CD4-positive, alpha-beta T cell treated with Interferon gamma for 1 hour (primary cell): ENCODE results near the gene CDH24.

ENCODE experiments used
- DNase-seq: peaks from one replicate; pipeline ENCODE4 v3.0.0-alpha.2; 2020

CDH24 gene, protein sequence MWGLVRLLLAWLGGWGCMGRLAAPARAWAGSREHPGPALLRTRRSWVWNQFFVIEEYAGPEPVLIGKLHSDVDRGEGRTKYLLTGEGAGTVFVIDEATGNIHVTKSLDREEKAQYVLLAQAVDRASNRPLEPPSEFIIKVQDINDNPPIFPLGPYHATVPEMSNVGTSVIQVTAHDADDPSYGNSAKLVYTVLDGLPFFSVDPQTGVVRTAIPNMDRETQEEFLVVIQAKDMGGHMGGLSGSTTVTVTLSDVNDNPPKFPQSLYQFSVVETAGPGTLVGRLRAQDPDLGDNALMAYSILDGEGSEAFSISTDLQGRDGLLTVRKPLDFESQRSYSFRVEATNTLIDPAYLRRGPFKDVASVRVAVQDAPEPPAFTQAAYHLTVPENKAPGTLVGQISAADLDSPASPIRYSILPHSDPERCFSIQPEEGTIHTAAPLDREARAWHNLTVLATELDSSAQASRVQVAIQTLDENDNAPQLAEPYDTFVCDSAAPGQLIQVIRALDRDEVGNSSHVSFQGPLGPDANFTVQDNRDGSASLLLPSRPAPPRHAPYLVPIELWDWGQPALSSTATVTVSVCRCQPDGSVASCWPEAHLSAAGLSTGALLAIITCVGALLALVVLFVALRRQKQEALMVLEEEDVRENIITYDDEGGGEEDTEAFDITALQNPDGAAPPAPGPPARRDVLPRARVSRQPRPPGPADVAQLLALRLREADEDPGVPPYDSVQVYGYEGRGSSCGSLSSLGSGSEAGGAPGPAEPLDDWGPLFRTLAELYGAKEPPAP

DNA sequence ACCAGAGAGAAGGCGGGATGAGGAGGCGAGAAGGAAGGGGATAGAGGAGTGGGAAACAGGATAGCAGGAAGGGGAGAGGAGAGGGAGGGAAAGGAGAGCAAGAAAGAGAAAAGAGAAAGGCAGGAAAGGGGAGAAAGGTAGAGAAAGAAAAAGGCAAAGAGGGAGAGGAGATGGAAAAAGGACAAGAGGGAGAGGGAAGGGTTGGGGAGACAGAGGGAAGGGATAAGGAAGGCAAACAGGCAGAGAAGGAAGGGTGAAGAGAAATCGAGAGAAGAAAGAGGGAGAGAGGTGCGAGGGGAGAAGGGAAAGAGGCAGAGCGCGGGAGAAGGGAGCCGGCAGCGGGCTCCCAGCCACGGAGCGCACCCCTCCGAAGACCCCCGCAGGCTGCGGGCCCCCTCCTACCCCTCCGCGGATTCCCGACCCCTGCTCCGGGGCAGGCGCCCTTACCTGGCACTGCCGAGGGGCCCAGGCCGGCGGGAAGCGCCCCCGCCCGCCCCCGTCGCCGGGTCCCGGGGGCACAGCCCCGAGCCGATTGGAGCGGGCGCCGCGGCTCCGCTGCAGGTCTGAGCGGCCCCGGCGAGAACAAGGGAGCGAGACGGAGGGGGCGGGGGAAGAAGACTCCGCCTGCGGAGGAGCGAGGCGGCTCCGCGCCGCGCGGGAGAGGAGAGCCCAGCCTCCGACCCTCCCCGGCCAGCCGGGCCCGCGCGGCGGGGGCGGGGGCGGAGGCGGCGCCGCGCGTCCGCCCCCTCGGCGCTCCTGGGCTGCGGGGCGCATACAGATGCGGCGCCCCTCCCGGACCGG lies at the start of gene CDH24:
TSS of gene CDH24 (minus strand) at position 565 of the 801 bp plus-strand sequence. CDS start 1,787 bp downstream, outside the sequence.
- peak; percentile 67 for DNase-seq

DNA sequence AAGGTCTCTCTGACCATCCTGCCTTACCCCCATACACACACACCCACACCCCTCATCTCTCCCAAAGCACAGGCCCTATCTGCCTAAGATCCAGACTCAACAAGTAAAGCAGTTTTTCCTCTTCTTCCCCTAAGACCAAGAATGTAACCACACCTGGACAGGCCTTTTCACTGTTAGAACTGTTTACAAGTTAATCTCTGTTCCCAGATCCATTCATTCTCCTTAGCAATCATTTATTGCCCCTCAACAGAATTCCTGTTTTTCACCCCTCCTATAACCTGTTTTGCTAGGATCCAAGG lies 49.4 kb upstream of the CDH24 start:
- DNase-seq = no peak

DNA sequence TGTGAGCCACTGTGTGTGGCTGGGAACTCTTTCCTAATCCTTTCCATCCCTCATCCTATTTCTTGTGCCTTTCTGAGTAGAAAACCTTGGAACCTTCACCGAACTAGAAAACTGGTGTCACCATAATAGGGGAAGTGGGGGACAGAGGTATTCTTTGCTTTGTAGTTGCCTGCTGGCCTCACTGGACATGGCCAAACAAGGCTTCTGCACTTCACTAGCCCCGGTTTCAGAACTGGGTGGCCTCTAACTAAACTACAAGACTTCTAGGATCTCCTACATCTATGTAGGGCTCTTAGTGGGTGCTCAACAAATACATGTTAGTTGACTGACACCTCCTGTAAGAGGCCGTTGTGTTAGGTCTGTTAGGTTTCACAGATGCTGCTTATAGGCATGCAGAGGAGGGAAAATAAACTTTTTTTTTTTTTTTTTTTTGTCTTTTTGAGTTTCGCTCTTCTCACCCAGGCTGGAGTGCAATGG lies 48.1 kb upstream of the CDH24 start:
- DNase-seq = no peak

DNA sequence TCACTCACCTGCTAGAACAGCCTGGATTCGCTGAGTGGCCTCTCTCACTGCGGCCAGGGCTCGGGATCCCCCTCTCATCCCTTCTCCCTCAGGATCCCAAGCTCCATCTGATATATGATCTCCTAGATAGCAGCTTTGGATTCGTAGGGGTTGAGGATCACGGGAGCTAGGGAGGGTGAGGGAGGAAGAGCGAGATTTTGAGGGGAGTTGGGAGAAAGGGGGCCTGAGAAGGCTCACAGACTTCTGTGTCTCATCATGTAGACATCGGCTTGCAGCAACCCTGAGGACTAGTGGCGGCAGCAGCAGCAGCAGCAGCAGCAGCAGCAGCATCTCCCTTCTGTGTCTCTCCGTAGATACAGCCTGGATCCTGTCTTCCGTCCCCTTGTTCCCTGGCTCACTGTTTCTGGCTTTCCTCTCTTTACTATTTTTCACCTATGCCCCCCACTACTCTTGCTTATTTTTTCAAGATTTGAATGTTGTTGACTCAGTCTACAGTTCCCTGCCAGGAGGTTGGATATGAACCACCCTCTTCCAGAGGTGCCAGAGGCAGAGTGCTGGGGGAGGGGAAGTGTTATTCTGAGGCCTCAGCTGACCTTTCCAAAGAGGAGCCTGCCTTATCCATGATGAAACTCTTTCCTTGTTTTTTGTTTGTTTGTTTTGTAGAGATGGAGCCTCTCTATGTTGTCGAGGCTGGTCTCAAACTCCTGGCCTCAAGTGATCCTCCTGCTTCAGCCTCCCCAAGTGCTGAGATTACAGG lies 47.4 kb upstream of the CDH24 start, which contains the start of gene CIROP:
TSS of gene CIROP (minus strand) at position 399 of the 757 bp plus-strand sequence. CDS start at position 330, 69 bp downstream.
- no peak for DNase-seq

DNA sequence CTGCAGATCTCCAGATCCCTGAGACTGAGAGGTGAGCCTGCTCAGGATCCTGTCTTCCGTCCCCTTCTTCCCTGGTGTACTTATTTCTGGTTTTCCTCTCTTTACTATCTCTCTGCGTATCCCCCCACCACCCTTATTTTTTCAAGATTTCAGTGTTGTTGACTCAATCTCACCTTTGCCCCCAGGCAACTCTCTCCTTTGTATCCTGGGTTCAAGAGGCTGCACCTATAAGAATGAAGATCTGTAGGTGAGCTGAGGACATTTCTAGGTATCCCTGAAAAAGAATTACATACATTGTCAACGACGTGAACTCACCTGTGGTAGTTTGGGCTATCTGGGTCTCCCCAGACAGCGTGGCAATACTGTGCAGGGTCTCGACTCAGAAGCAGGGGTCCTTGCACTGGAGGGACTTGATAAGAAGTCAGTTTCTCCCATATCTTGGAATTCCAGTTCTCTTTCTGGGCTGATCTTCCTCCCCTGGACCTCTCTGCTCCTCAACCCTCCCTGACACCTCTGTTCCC lies 46.8 kb upstream of the CDH24 start:
- DNase-seq = no peak

DNA sequence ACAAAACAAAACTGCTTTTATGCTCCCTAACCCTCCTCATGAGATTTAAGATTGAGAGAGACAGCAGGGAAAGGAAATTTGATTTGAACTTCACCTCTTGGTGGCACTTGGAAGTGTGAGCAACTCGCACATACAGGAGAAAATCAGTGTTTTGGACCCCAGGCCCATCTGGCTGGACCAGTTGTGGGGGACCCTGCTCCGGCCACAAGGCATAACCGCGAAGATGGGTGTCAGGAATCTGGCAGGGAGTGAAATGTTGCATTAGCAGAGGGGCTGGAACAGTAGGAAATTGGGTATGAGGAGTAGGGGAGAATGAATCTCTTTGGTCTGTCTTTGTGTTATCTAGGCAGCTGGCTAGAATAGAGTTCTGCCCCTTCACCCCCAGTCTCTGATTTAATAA lies 46.3 kb upstream of the CDH24 start:
- no peak for DNase-seq

DNA sequence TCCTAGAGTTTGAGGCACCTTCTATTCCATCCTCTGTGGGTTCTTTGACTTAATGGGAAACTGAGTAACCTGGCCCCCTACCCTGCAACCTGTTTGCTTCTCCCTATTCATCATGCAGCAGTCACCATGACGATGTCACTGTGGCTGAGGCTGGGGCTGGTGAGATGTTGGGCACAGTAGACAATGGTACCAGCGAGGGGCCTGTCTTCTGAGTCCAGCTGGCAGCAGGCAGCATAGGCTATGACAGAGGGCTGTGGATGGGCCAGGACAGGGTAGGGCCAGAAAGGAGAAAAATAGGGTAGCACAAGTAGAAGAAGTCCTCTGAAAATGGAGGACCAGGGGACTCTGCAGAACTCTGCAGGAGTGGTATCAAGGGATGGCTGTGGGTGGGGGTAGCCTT lies 45.5 kb upstream of the CDH24 start:
- no peak for DNase-seq

DNA sequence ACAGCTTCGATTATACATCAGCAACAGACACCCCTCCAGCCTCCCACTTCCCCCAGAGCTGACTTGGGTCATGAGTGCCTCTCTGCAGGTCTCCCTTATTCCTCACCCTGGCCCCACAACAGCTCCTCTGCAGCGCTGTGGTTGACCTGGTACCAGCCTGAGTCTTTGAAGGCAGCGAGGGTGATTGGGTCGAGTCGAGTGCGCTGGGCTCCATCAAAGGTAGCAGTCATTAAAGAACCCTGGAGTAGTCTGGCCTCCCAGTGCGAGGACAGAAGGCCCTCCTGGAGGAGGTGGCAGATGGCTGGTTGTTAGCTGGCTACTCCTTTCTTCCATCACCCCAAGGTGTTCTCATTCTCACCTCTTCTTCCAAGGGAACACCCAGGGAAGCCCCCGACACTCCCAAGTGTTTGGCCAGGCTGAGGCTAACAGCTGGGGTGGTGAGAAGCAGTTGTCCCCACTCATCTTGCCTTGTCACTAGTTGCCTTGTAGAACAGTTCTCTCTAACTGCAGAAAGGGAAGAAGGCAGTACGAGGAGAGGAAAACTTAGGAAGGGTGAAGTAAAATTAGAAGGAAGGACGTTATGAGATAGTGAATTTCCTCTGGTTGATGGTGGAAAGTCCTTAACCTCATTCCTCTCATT lies 44.8 kb upstream of the CDH24 start:
- no peak for DNase-seq

DNA sequence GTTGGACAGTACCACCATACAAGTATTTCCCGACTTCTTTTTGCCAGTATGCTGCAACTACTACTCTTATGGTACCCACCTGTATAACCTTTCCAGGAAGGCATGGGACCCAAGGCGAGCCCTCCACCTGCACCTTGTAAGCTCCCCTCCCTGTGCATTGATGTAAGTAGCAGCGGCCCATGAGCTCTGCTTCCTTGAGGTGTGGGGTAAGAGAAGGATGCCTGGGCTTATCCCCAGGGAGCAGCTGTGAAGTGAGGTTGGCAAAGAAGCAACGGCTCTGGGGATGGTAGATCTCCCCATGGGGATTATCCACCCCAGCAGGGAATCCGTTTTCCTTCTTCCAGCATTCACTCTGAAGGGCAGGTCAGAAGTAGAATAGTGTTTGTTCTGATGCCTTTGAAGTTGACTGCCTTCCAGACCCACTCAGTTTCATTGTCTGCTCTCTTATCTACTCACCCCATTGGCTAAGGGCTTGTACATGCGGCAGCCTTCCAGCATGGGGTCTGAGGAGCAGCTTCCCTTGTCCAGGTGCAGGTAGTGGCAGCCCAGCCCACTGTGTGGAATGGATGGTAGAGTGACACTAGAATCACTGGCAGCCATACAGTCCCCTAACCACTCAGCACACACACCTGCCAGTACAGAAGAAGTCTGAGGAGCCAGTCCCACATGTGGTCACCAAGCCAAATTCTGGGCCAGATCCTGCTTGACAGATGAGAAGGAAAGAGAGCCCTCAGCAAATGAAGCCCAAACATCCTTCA lies 44.1 kb upstream of the CDH24 start:
- no peak for DNase-seq

DNA sequence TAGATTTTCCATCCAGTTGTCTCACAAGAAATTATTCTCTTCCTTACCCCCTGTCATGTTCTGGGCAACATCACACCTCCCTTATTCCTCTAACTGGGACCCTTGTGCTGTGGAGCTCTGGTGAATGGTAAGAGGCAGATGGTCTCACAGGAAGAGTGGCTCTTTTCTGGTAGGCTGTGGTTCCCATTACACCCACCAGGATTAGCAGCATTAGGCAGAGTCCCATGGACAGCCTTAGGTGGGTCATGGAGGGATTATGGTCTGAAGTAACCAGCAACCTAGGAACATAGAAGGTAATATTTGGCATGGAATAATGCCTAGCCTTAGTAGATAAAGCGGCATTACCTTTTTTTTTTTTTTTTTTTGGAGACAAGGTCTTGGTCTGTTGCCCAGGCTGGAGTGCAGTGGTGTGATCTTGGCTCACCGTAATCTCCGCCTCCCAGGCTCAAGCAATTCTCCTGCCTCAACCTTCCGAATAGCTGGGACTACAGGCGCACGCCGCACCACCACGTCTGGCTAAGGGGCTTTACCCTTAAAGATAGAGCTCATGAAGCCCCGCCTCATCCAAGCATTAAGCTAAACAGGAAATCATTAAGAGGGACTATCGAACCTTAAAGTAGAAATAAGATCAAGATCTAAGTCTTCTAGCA lies 42.0 kb upstream of the CDH24 start:
- no peak for DNase-seq

DNA sequence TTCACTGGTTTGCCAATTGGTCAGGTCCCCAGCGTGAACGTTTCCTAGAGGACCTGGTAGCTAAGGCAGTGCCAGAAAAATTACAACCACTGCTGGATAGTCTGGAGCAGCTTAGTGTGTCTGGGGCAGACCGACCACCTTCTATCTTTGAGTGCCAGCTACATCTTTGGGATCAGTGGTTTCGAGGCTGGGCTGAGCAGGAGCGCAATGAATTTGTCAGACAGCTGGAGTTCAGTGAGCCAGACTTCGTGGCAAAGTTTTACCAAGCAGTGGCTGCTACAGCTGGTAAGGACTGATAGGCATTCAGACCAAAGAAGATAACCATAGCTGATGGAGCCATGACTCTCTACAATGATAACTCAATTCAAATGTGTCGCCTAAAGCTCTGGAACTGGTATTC lies 40.5 kb upstream of the CDH24 start:
- no peak for DNase-seq

DNA sequence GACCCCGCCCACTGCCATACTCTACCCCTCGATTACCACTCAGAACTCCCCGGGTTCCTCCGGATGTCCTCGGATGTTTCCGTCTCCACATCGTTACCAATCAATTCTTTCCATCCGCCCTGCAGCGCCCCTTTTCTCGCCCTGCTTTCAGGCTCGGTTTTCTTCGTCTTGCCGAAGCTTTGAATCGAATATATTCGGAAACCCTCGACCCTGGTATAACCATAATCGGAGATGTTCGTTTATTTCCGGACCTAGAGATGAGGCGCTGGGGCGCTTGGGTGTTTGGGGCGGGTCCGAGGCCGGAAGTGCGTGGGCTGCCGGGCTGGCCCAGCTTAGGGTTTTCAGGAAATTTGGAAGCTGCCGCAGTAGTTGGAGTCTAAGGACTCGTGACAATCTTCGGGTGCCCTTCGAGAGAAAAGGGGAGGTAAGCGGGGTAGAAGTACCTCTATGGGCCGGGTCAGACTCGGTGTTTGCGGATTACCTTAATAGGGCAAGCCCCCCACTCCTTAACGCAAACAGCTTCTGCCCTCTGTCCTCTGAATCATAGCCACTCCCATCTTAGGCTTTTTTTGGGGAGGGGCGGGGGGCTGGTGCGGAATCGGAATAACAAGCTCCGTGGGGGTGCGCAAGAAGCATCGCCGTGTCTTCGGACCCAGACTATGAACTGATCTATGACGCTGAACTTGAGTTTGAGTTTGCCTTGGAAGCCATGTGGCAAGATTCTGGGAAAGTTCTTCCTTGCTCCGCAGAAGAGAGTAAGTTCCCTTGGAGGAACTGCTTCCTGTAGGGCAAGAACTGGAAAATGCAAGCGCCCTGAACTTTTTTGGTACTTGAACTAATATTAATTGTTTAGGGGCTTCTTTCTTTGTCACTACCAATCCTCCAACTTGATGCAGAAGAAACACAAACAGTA lies 38.1 kb upstream of the CDH24 start, which contains the start of gene C14orf119:
TSS of gene C14orf119 (plus strand) at position 310 of the 913 bp plus-strand sequence. CDS start 2,154 bp downstream, outside the sequence.
- peak; percentile 99 for DNase-seq

DNA sequence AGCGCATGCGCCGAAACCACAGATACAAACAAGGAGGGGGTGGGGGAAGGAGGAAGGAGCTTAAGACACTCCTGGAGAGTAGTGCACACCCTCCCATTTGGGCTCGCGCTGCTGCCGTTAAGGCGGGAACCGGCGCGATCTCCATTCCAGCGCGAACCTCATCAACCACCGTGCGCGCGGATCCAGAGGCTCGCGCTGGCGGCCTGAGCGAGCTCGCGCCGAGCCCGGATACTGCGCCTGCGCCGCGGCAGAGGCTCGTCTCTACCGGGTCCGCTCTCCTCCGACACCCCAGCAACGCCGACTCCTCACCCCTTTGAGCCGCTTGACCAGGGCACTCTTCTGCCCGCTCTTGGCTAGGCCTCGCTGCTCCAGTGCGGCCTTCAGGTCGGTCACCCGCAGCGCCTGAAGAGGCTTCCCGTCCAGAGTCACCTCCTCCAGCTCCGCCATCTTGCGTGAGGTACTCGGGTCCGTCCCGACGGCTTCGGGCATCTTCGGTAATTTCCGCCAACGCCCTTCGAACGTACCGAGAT lies 37.4 kb upstream of the CDH24 start, which contains the start of gene ACIN1:
TSS of gene ACIN1 (minus strand) at position 471 of the 530 bp plus-strand sequence. CDS start at position 447, 24 bp downstream.
- DNase-seq = no peak

DNA sequence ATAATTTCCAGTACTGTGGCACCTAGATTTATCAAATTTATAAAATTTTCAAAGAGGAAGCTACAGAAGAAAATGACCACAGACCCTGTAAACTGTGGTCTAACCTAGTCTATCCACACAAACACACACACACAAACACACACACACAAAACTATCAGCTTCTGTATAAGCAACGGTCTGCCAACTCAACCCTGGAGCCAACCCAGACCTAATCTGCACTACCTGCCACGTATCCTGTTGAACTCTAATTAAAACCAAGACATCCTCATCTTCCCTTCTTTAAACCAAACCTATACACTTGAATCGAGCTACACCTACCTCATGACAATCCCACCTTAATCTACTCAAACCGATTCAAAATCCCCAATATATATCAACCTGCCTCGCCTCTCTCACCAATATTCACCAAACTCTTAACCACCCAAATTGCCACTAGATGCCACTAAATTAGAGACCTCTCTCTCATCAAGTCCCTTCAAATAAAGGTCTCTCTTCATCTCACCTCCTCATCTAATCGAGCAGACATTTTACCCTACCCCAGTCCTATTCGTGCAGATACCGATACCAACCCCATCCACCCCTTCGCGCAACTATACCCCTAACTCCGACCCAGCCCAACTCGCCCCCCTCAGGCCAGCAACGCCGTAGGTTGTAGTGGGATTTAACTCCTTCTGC lies 36.8 kb upstream of the CDH24 start:
- DNase-seq = peak; percentile 84

DNA sequence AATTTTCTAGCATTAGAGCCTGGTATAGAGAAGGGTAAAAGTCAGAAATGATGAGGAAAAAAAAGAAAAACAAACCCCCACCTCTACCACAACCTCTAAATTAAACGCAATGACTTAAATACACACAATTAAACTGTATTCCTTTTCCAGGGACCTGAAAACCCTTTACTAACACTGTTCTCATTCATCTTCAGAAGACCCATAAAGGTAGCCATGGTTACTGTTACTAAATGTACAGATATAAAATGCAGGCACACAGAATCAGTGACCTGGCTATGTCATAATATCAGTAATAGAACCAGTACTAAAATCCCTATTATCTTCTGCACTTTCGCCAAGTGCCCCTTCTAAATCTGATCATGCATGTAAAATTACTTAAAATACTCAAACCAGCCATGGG lies 36.2 kb upstream of the CDH24 start:
- DNase-seq = no peak

DNA sequence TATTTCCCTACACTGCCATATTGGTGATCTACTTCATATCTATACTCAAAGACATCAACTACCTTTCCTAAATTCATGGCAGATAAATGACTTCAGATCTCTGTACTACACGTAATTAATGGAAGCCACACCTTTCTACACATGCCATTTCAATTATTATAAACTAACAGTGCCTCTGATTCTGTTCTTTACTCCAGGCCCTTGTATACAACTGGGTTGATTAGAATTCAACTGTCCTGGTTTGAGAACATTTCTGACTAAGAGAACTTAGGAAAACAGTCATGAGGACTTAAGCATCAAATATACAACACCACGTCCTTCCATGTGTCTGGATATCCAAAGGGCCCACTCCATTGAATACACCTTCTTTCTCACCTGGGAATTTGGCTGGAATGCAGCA lies 35.8 kb upstream of the CDH24 start:
- no peak for DNase-seq

DNA sequence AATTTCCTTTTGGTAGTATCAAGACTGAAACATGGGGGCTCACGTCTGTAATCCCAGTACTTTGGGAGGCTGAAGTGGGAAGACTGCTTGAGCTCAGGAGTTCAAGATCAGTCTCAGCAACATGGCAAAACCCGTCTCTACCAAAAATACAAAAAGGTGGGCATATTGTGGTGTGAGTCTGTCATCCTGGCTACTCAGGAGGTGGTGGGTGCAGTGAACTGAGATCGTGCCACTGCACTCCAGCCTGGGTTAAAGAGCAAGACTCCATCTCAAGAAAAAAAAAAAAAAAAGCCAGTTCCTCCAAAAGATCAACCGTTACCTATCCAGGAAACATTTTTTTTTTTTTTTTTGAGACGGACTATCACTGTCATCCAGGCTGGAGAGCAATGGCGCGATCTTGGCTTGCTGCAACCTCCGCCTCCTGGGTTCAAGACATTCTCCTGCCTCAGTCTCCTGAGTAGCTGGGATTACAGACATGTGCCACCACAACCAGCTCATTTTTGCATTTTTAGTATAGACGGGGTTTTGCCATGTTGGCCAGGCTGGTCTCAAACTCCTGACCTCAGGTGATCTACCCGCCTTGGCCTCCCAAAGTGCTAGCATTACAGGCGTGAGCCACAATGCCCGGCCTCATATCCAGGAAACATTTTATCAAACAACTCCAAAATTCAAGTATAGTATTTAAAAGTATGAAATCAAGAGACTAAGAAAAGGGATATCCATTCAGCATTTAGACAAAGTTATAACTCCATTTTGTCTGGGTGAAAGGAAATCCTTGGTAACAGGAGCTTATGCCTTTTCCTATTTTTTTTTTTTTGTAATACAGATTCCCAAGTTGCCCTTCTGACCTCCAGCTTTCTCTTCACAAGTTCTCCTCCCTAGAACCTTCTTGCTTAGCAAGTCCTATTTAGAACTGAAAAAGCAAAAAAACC lies 34.2 kb upstream of the CDH24 start:
- DNase-seq = no peak
